K562 (cell line): ENCODE measurements around the gene DUSP5. TPM values are rescaled to one million over a fixed set of nuclear protein-coding genes. Genes with fewer than 3 reads are reported as not detected.
A peak's percentile ranks its signal among the peaks of the same experiment; 100 is the strongest.

ENCODE experiments used
- CEBPZ ChIP-seq: fragments of 150-350 bp; IDR thresholded peaks from 2 replicates; pipeline ENCODE4 v1.6.1; 2014; ENCODE audit warnings: low read depth, mild to moderate bottlenecking, low read length, borderline replicate concordance
- CGGBP1 ChIP-seq: fragments of 250-450 bp; sonication (Bioruptor Pico); IDR thresholded peaks from 2 replicates; pipeline ENCODE4 v1.9.0; 2021; ENCODE audit warnings: mild to moderate bottlenecking
- CREB5 ChIP-seq: fragments of 250-450 bp; sonication (Bioruptor Pico); IDR thresholded peaks from 2 replicates; pipeline ENCODE4 v1.5.0; 2020; ENCODE audit warnings: mild to moderate bottlenecking
- FOS ChIP-seq: IDR thresholded peaks from 3 replicates; pipeline ENCODE4 v1.6.1; 2011; ENCODE audit not compliant: insufficient read length; ENCODE audit errors: extremely low read depth
- FOXP1 ChIP-seq: sonication (generic); formaldehyde crosslinking; IDR thresholded peaks from 2 replicates; pipeline ENCODE4 v1.8.0; 2022; ENCODE audit warnings: mild to moderate bottlenecking, missing genetic modification reagents
- KHSRP ChIP-seq: fragments of 450-650 bp; IDR thresholded peaks from 2 replicates; pipeline ENCODE4 v1.6.1; 2017
- MYC ChIP-seq, 2 experiments: fragments of 250-450 bp in 1 of 2; sonication (Bioruptor Pico) in 1 of 2; IDR thresholded peaks; 2 replicates each; pipeline versions ENCODE4 v1.5.1 to v1.6.1; 2012 to 2021; ENCODE audit warnings: low read depth in 2 of 2, borderline replicate concordance in 1 of 2, improper control_type of control experiment in 1 of 2, low read length in 1 of 2, mild to moderate bottlenecking in 1 of 2, moderate library complexity in 1 of 2
- NFATC3 ChIP-seq: fragments of 450-650 bp; IDR thresholded peaks from 2 replicates; pipeline ENCODE4 v1.6.1; 2017; ENCODE audit warnings: mild to moderate bottlenecking
- OTX1 ChIP-seq: fragments of 450-650 bp; formaldehyde crosslinking; IDR thresholded peaks from 2 replicates; pipeline ENCODE4 v1.4.0; 2022; ENCODE audit warnings: mild to moderate bottlenecking
- PML ChIP-seq: IDR thresholded peaks from 2 replicates; pipeline ENCODE4 v1.6.1; 2012; ENCODE audit warnings: low read length, inconsistent platforms
- POU5F1 ChIP-seq: fragments of 150-350 bp; IDR thresholded peaks from 2 replicates; pipeline ENCODE4 v1.6.1; 2014; ENCODE audit warnings: borderline replicate concordance, low read length, low read depth, mild to moderate bottlenecking; ENCODE audit not compliant: partially characterized antibody
- SP1 ChIP-seq: sonication (generic); formaldehyde crosslinking; IDR thresholded peaks from 2 replicates; pipeline ENCODE4 v1.8.1; 2022; ENCODE audit warnings: mild to moderate bottlenecking, missing genetic modification reagents
- SRF ChIP-seq, 2 experiments: fragments of 250-450, 450-650 bp in 1 of 2; sonication (Bioruptor Pico) in 1 of 2; sonication (generic) in 1 of 2; formaldehyde crosslinking; IDR thresholded peaks; 2 replicates each; pipeline versions ENCODE4 v1.5.0 to v1.5.1; 2020 to 2022; ENCODE audit warnings: mild to moderate bottlenecking in 1 of 2, missing genetic modification reagents in 1 of 2
- ZBTB26 ChIP-seq: fragments of 450-650 bp; formaldehyde crosslinking; IDR thresholded peaks from 2 replicates; pipeline ENCODE4 v1.4.0; 2022; ENCODE audit warnings: missing genetic modification characterization
- ZBTB43 ChIP-seq: sonication (generic); formaldehyde crosslinking; IDR thresholded peaks from 2 replicates; pipeline ENCODE4 v1.8.0; 2023; ENCODE audit warnings: mild to moderate bottlenecking, missing genetic modification reagents
- ZEB2 ChIP-seq: fragments of 450-650 bp; IDR thresholded peaks from 2 replicates; pipeline ENCODE4 v1.6.1; 2016
- ZFP30 ChIP-seq: fragments of 250-450 bp; sonication (Bioruptor Pico); IDR thresholded peaks from 2 replicates; pipeline ENCODE4 v1.8.0; 2022; ENCODE audit warnings: moderate library complexity, mild to moderate bottlenecking, inconsistent platforms, borderline replicate concordance
- ZNF77 ChIP-seq: fragments of 250-450 bp; sonication (Bioruptor Pico); IDR thresholded peaks from 2 replicates; pipeline ENCODE4 v1.5.0; 2020
- ZZZ3 ChIP-seq: fragments of 450-650 bp; IDR thresholded peaks from 2 replicates; pipeline ENCODE4 v1.6.1; 2016; ENCODE audit warnings: antibody characterized with exemption, mild to moderate bottlenecking, moderate library complexity
- polyA plus RNA-seq, 8 experiments: library from polyadenylated mRNA; depleted of rRNA in 4 of 8; stranded (reverse) in 5 of 8; unstranded in 3 of 8; fragments of >200 nt; fragmentation: Nextera tagmentation in 2 of 8; fragmentation: Illumina TruSeq in 1 of 8; extraction: Ambion mirVana in 2 of 8; extraction: Trizol in 1 of 8; gene quantifications; 2 replicates each; pipeline versions ENCODE4 v1.2.1 to v1.2.3, GENCODE V29; 2011 to 2014; ENCODE audit warnings: inconsistent platforms in 1 of 8, missing spikeins in 1 of 8
- total RNA-seq, 7 experiments: library from RNA; depleted of rRNA in 6 of 7; stranded (reverse); fragments of >200 nt in 6 of 7; fragmentation: Illumina TruSeq in 2 of 7; extraction: Trizol in 2 of 7; gene quantifications; 2 replicates each; pipeline versions ENCODE4 v1.2.1 to v1.2.3, GENCODE V29; 2011 to 2021; ENCODE audit warnings: low replicate concordance in 1 of 7

The DUSP5 gene
- total and polyA plus RNA-seq, 9 of the 15 experiments (the other 6 are each of a cell fraction or from before 2014, with no cell fraction given), result 0.49 to 3.4 (median 2.0) TPM

- TF ChIP-seq FOXP1 (no peak), ZFP30 (CRISPR knock-in tag) (no peak), POU5F1 (no peak), ZBTB26 (CRISPR knock-in tag) (no peak), SP1 (CRISPR knock-in tag) (peak; percentile 27; the same call in 1 of the 2 replicates), OTX1 (CRISPR knock-in tag) (no peak), CGGBP1 (CRISPR knock-in tag) (no peak), ZBTB43 (no peak), NFATC3 (no peak), KHSRP (no peak), ZZZ3 (no peak), FOS (peak; percentile 46), SRF (CRISPR knock-in tag; IDR thresholded peaks at IDR 0.05) (no peak), ZNF77 (CRISPR knock-in tag) (no peak), MYC (IDR thresholded peaks at IDR 0.05; ENCODE audit: low read depth, low read length) (peak; percentile 58), MYC (CRISPR knock-in tag; IDR thresholded peaks at IDR 0.05; ENCODE audit: borderline replicate concordance, low read depth) (no peak), CREB5 (CRISPR knock-in tag) (no peak), CEBPZ (no peak), ZEB2 (0 out of 2 replicates have a peak, but pooled peaks have one; percentile 35), PML (no peak)
Observed at GRCh38 chr10:110501142-110501937, 3.6 kb downstream of the DUSP5 start (continued).
